BJ (cell line): ENCODE data around the gene HMMR. TPM values are rescaled to one million over a fixed set of nuclear protein-coding genes. Genes with fewer than 3 reads are reported as not detected.
A peak's percentile ranks its signal among the peaks of the same experiment; 100 is the strongest.

Experiments used
- CTCF ChIA-PET: fragments of 350-600 bp; formaldehyde crosslinking; extraction: SDS; loops from one replicate; lab custom pipeline; 2021; ENCODE audit warnings: antibody characterized with exemption, inconsistent platforms; lab: Yijun Ruan, JAX
- POLR2A ChIA-PET: fragments of 300-600 bp; sonication (Branson Sonifier 250); formaldehyde crosslinking; extraction: SDS; loops from one replicate; lab custom pipeline; 2021; ENCODE audit warnings: antibody characterized with exemption; lab: Charles Lee
- DNase-seq: peaks from one replicate; pipeline ENCODE4 v3.0.0-alpha.2; 2011; ENCODE audit warnings: low read depth
- H3K27me3 ChIP-seq: 2 replicates; pipeline ENCODE4 v1.6.0; 2011; ENCODE audit warnings: low read length; ENCODE audit not compliant: control insufficient read depth, insufficient read depth
- H3K36me3 ChIP-seq: 2 replicates; pipeline ENCODE4 v1.5.1; 2011; ENCODE audit warnings: low read length; ENCODE audit not compliant: control insufficient read depth, insufficient read depth
- H3K4me3 ChIP-seq: 2 replicates; pipeline ENCODE4 v1.5.1; 2011; ENCODE audit warnings: low read depth, mild to moderate bottlenecking, control low read depth, low read length
- CTCF ChIP-seq: IDR thresholded peaks from 2 replicates; pipeline ENCODE4 v1.5.1; 2011; ENCODE audit warnings: low read depth, mild to moderate bottlenecking, control low read depth, inconsistent platforms, low read length, moderate library complexity; ENCODE audit not compliant: insufficient read depth
- polyA plus RNA-seq: library from polyadenylated mRNA; depleted of rRNA; stranded (reverse); fragments of >200 nt; gene quantifications from 2 replicates; pipeline ENCODE4 v1.2.3, GENCODE V29; 2011

The HMMR gene
- polyA plus RNA-seq, 1 experiment: 5.4 TPM

- ChIA-PET POLR2A (no interaction called here), CTCF (no interaction called here)
- DNase-seq: no peak
- no peak for TF ChIP-seq CTCF
- Histone ChIP-seq H3K4me3 (no peak overlapping the region), H3K36me3 (no peaks in the 10 kb centered on the region), H3K27me3 (no peaks in the 10 kb centered on the region)
Measured at GRCh38 chr5:163456840-163457239, 3.6 kb upstream of the HMMR start.

- H3K27me3 ChIP-seq: no peaks in the 10 kb centered on the region
- ChIA-PET POLR2A (interaction anchor here (0.9 to 1.4 kb wide), 2 partner anchors 21 to 51 kb away, joined by 3 to 5 read pairs; partner anchors contain the start of gene CCNG1), CTCF (no interaction called here)
- H3K36me3 ChIP-seq: no peaks in the 10 kb centered on the region
- TF ChIP-seq CTCF: no peak
- peak overlapping the region; percentile 62 for H3K4me3 ChIP-seq
- no peak for DNase-seq
Measured at GRCh38 chr5:163458778-163459385, 1.6 kb upstream of the HMMR start.

- peak overlapping the region; percentile 62 for H3K4me3 ChIP-seq
- no peaks in the 10 kb centered on the region for H3K27me3 ChIP-seq
- CTCF ChIA-PET: interaction anchor here (1.1 to 1.2 kb wide), 2 partner anchors 22 to 29 kb away, joined by 3 read pairs; partner anchors contain the start of gene CCNG1
- TF ChIP-seq CTCF: no peak
- no peak for DNase-seq
- H3K36me3 ChIP-seq: no peaks in the 10 kb centered on the region
- POLR2A ChIA-PET: interaction anchor here (0.9 to 1.4 kb wide), 3 partner anchors 19 to 50 kb away, joined by 3 to 6 read pairs (median 5); partner anchors contain the start of gene CCNG1
Measured at GRCh38 chr5:163459462-163459818, 992 bp upstream of the HMMR start.

GRCh38 chr5:163459819-163460561 is 442 bp upstream of the HMMR start, which contains the start of gene NUDCD2:
Gene NUDCD2 (minus strand): TSS chr5:163460102. CDS start chr5:163460050, 52 bp downstream.
- ChIA-PET CTCF (interaction anchor here (0.9 to 2.5 kb wide), 4 partner anchors 13 to 29 kb away, joined by 3 to 11 read pairs (median 3); partner anchors contain the start of gene CCNG1), POLR2A (interaction anchor here (0.7 to 1.4 kb wide), 6 partner anchors 11 to 70 kb away, joined by 3 to 13 read pairs (median 4); partner anchors contain the start of gene CCNG1)
- peak; percentile 96 for DNase-seq
- H3K4me3 ChIP-seq: peak within 1 kb of the TSS; percentile 62
- H3K36me3 ChIP-seq: no peaks in the 10 kb centered on the region
- H3K27me3 ChIP-seq: no peaks in the 10 kb centered on the region
- peak; percentile 52 for TF ChIP-seq CTCF

- no peak for TF ChIP-seq CTCF
- DNase-seq: no peak
- Histone ChIP-seq H3K36me3 (no peaks in the 10 kb centered on the region), H3K4me3 (no peak overlapping the region), H3K27me3 (no peaks in the 10 kb centered on the region)
- ChIA-PET CTCF (interaction anchor here (0.6 kb wide), 1 partner anchor 8 kb away, joined by 3 read pairs; no protein-coding TSS in a partner anchor), POLR2A (no interaction called here)
Measured at GRCh38 chr5:163463063-163463435, 2.6 kb downstream of the HMMR start.
